HG03378 (cell line): Measurements from ENCODE around the gene LTBP3.
"Not testable (repeated sequence)": the region's sequence is repeated elsewhere in the genome, so short reads cannot be mapped to it uniquely, and the experiment has no call there.

Experiments used
- ATAC-seq: cut with Tn5 transposase; IDR thresholded peaks from one replicate; pipeline ENCODE4 v1.9.1; 2021; ENCODE audit warnings: mild to moderate bottlenecking, moderate library complexity; ENCODE audit not compliant: unreplicated experiment

Gene LTBP3

DNA sequence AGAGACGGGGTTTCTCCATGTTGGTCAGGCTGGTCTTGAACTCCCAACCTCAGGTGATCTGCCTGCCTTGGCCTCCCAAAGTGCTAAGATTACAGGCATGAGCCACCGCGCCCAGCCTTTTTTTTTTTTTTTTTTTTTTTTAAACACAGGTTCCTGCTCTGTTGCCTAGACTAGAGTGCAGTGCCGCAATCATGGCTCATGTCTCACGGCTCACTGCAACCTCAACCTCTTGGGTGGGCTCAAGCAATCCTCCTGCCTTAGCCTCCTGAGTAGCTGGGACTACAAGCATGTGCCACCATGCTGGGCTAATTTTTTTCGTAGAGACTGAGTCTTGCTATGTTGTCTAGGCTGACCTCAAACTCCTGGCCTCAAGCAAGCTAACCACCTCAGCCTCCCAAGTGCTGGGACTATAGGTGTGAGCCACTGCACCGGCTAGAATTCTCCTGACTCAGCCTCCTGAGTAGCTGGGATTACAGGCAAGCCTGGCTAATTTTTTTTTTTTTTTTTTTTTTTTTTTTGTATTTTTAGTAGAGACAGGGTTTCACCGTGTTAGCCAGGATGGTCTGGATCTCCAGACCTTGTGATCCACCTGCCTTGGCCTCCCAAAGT is 39.1 kb downstream of the LTBP3 start:
- ATAC-seq: not testable (repeated sequence)

DNA sequence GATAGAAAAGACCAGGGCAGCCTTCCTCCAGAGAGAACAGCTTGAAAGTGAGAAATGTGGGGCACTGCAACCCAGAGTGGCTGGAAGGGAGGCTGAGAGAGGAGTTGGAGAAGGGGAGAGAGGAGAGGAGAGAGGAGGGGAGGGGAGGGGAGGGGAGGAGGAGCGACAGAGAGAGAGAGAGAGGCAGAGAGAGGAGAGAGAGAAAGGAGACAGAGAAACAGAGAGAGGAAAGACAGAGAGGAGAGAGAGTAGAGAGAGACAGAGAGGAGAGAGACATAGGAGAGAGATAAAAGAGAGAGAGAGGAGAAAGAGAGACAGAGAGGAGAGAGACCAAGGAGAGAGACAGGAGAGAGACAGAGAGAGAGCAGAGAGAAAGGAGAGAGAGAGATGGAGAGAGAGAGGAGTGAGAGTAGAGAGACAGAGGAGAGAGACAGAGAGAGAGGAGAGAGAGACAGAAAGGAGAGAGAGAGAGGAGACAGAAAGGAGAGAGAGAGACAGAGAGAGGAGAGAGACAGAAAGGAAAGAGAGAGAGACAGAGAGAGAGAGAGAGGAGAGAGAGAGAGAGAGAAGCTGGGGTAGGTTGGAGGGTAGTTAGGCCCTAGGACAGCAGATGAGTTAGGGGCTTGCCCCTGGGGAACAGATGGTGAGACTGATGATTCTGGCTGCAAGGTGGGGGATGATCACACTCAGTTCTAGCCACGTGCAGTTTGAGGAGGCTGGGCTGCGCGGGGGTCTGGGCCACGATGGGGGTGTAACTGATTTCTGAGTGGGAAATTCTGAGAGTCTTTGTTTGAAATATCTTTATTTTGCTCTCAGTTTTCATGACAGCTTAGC is 41.8 kb downstream of the LTBP3 start:
- ATAC-seq: no peak

DNA sequence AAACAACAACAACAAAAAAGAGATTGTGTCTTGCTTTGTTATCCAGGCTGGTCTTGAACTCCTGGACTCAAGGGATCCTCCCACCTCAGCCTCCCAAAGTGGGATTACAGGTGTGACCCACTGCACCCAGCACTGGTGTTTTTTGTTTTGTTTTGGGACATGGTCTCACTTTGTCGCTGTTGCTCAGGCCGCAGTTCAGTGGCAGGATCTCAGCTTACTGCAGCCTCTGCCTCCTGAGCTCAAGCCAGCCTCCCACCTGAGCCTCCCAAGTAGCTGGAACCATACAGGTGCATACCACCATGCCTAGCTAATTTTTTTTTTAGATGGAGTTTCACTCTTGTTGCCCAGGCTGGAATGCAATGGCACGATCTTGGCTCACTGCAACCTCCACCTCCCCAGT is 45.8 kb downstream of the LTBP3 start:
- not testable (repeated sequence) for ATAC-seq

DNA sequence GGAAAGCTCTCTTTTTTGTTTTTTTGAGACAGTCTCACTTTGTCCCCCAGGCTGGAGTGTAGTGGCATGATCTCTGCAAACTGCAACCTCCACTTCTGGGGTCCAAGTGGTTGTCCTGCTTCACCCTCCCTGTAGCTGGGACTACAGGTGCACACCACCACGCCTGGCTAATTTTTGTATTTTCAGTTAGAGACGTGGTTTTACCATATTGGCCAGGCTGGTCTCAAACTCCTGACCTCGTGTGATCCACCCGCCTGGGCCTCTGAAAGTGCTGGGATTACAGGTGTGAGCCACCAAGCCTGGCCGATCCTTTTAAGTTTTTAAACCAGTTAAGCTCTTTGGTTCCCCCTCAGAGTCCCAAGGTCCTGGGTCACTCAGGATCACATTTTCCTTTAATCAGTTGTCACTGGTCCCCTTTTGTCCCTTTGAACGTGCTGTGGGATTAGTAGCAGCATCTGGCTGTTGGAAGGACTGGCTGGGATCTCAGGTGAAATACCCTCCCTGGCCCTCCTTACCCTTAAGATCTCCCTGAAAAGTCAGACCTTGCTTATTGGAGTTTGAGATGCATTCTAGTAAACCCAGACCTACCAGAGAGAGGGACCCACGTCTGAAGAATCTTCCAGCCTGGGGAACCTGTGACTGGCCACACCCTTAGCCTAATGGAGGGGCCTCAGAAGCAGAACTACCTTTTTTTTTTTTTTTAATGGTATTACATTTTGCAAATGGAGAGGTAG is 51.2 kb downstream of the LTBP3 start:
- peak; percentile 22 for ATAC-seq

DNA sequence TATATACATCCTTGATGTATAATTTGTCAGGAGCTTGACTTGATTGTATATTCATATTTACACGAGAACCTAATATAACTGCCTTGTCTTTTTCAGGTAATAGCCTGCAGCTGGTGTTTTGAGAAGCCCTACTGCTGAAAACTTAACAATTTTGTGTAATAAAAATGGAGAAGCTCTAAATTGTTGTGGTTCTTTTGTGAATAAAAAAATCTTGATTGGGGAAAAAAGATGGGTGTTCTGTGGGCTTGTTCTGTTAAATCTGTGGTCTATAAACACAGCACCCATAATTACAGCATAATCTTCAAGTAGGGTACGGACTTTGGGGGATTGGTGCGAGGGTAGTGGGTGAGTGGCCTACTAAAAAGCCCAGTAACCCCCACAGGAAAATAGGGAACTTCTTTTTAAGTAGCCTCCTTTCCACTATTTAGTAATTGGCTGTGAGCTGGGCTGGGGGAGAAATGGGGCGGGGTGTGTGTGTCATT is 51.8 kb downstream of the LTBP3 start:
- no peak for ATAC-seq

DNA sequence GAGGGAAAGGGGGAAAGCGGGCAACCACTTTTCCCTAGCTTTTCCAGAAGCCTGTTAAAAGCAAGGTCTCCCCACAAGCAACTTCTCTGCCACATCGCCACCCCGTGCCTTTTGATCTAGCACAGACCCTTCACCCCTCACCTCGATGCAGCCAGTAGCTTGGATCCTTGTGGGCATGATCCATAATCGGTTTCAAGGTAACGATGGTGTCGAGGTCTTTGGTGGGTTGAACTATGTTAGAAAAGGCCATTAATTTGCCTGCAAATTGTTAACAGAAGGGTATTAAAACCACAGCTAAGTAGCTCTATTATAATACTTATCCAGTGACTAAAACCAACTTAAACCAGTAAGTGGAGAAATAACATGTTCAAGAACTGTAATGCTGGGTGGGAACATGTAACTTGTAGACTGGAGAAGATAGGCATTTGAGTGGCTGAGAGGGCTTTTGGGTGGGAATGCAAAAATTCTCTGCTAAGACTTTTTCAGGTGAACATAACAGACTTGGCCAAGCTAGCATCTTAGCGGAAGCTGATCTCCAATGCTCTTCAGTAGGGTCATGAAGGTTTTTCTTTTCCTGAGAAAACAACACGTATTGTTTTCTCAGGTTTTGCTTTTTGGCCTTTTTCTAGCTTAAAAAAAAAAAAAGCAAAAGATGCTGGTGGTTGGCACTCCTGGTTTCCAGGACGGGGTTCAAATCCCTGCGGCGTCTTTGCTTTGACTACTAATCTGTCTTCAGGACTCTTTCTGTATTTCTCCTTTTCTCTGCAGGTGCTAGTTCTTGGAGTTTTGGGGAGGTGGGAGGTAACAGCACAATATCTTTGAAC is 52.5 kb downstream of the LTBP3 start:
- no peak for ATAC-seq

DNA sequence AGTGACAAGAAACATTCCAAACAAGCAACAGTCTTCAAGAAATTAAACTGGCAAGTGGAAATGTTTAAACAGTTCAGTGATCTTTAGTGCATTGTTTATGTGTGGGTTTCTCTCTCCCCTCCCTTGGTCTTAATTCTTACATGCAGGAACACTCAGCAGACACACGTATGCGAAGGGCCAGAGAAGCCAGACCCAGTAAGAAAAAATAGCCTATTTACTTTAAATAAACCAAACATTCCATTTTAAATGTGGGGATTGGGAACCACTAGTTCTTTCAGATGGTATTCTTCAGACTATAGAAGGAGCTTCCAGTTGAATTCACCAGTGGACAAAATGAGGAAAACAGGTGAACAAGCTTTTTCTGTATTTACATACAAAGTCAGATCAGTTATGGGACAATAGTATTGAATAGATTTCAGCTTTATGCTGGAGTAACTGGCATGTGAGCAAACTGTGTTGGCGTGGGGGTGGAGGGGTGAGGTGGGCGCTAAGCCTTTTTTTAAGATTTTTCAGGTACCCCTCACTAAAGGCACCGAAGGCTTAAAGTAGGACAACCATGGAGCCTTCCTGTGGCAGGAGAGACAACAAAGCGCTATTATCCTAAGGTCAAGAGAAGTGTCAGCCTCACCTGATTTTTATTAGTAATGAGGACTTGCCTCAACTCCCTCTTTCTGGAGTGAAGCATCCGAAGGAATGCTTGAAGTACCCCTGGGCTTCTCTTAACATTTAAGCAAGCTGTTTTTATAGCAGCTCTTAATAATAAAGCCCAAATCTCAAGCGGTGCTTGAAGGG is 53.3 kb downstream of the LTBP3 start:
- ATAC-seq: no peak

DNA sequence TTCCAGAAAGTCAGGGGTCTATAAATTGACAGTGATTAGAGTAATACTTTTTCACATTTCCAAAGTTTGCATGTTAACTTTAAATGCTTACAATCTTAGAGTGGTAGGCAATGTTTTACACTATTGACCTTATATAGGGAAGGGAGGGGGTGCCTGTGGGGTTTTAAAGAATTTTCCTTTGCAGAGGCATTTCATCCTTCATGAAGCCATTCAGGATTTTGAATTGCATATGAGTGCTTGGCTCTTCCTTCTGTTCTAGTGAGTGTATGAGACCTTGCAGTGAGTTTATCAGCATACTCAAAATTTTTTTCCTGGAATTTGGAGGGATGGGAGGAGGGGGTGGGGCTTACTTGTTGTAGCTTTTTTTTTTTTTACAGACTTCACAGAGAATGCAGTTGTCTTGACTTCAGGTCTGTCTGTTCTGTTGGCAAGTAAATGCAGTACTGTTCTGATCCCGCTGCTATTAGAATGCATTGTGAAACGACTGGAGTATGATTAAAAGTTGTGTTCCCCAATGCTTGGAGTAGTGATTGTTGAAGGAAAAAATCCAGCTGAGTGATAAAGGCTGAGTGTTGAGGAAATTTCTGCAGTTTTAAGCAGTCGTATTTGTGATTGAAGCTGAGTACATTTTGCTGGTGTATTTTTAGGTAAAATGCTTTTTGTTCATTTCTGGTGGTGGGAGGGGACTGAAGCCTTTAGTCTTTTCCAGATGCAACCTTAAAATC is 54.0 kb downstream of the LTBP3 start:
- ATAC-seq: no peak

DNA sequence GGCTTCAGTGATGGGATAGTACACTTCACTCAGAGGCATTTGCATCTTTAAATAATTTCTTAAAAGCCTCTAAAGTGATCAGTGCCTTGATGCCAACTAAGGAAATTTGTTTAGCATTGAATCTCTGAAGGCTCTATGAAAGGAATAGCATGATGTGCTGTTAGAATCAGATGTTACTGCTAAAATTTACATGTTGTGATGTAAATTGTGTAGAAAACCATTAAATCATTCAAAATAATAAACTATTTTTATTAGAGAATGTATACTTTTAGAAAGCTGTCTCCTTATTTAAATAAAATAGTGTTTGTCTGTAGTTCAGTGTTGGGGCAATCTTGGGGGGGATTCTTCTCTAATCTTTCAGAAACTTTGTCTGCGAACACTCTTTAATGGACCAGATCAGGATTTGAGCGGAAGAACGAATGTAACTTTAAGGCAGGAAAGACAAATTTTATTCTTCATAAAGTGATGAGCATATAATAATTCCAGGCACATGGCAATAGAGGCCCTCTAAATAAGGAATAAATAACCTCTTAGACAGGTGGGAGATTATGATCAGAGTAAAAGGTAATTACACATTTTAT is 54.7 kb downstream of the LTBP3 start:
- no peak for ATAC-seq

DNA sequence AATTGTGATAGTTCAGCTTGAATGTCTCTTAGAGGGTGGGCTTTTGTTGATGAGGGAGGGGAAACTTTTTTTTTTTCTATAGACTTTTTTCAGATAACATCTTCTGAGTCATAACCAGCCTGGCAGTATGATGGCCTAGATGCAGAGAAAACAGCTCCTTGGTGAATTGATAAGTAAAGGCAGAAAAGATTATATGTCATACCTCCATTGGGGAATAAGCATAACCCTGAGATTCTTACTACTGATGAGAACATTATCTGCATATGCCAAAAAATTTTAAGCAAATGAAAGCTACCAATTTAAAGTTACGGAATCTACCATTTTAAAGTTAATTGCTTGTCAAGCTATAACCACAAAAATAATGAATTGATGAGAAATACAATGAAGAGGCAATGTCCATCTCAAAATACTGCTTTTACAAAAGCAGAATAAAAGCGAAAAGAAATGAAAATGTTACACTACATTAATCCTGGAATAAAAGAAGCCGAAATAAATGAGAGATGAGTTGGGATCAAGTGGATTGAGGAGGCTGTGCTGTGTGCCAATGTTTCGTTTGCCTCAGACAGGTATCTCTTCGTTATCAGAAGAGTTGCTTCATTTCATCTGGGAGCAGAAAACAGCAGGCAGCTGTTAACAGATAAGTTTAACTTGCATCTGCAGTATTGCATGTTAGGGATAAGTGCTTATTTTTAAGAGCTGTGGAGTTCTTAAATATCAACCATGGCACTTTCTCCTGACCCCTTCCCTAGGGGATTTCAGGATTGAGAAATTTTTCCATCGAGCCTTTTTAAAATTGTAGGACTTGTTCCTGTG is 55.4 kb downstream of the LTBP3 start:
- ATAC-seq: no peak

DNA sequence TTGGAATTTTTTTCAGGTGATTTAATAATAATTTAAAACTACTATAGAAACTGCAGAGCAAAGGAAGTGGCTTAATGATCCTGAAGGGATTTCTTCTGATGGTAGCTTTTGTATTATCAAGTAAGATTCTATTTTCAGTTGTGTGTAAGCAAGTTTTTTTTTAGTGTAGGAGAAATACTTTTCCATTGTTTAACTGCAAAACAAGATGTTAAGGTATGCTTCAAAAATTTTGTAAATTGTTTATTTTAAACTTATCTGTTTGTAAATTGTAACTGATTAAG is 55.9 kb downstream of the LTBP3 start:
- ATAC-seq: no peak

DNA sequence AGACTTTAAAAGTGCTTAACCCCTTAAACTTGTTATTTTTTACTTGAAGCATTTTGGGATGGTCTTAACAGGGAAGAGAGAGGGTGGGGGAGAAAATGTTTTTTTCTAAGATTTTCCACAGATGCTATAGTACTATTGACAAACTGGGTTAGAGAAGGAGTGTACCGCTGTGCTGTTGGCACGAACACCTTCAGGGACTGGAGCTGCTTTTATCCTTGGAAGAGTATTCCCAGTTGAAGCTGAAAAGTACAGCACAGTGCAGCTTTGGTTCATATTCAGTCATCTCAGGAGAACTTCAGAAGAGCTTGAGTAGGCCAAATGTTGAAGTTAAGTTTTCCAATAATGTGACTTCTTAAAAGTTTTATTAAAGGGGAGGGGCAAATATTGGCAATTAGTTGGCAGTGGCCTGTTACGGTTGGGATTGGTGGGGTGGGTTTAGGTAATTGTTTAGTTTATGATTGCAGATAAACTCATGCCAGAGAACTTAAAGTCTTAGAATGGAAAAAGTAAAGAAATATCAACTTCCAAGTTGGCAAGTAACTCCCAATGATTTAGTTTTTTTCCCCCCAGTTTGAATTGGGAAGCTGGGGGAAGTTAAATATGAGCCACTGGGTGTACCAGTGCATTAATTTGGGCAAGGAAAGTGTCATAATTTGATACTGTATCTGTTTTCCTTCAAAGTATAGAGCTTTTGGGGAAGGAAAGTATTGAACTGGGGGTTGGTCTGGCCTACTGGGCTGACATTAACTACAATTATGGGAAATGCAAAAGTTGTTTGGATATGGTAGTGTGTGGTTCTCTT is 56.5 kb downstream of the LTBP3 start:
- no peak for ATAC-seq

DNA sequence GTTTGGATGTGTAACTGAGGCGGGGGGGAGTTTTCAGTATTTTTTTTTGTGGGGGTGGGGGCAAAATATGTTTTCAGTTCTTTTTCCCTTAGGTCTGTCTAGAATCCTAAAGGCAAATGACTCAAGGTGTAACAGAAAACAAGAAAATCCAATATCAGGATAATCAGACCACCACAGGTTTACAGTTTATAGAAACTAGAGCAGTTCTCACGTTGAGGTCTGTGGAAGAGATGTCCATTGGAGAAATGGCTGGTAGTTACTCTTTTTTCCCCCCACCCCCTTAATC is 57.0 kb downstream of the LTBP3 start:
- no peak for ATAC-seq

DNA sequence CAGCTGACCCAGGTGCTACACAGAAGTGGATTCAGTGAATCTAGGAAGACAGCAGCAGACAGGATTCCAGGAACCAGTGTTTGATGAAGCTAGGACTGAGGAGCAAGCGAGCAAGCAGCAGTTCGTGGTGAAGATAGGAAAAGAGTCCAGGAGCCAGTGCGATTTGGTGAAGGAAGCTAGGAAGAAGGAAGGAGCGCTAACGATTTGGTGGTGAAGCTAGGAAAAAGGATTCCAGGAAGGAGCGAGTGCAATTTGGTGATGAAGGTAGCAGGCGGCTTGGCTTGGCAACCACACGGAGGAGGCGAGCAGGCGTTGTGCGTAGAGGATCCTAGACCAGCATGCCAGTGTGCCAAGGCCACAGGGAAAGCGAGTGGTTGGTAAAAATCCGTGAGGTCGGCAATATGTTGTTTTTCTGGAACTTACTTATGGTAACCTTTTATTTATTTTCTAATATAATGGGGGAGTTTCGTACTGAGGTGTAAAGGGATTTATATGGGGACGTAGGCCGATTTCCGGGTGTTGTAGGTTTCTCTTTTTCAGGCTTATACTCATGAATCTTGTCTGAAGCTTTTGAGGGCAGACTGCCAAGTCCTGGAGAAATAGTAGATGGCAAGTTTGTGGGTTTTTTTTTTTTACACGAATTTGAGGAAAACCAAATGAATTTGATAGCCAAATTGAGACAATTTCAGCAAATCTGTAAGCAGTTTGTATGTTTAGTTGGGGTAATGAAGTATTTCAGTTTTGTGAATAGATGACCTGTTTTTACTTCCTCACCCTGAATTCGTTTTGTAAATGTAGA is 57.6 kb downstream of the LTBP3 start:
- no peak for ATAC-seq

DNA sequence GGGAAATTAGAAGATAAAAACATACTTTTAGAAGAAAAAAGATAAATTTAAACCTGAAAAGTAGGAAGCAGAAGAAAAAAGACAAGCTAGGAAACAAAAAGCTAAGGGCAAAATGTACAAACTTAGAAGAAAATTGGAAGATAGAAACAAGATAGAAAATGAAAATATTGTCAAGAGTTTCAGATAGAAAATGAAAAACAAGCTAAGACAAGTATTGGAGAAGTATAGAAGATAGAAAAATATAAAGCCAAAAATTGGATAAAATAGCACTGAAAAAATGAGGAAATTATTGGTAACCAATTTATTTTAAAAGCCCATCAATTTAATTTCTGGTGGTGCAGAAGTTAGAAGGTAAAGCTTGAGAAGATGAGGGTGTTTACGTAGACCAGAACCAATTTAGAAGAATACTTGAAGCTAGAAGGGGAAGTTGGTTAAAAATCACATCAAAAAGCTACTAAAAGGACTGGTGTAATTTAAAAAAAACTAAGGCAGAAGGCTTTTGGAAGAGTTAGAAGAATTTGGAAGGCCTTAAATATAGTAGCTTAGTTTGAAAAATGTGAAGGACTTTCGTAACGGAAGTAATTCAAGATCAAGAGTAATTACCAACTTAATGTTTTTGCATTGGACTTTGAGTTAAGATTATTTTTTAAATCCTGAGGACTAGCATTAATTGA is 58.3 kb downstream of the LTBP3 start:
- ATAC-seq: no peak

DNA sequence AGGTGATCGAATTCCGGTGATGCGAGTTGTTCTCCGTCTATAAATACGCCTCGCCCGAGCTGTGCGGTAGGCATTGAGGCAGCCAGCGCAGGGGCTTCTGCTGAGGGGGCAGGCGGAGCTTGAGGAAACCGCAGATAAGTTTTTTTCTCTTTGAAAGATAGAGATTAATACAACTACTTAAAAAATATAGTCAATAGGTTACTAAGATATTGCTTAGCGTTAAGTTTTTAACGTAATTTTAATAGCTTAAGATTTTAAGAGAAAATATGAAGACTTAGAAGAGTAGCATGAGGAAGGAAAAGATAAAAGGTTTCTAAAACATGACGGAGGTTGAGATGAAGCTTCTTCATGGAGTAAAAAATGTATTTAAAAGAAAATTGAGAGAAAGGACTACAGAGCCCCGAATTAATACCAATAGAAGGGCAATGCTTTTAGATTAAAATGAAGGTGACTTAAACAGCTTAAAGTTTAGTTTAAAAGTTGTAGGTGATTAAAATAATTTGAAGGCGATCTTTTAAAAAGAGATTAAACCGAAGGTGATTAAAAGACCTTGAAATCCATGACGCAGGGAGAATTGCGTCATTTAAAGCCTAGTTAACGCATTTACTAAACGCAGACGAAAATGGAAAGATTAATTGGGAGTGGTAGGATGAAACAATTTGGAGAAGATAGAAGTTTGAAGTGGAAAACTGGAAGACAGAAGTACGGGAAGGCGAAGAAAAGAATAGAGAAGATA is 59.0 kb downstream of the LTBP3 start, which contains the start of gene MALAT1:
TSS of gene MALAT1 (plus strand) at position 69 of the 736 bp plus-strand sequence.
- peak; percentile 39 for ATAC-seq
